Skin epidermis (tissue), 12 donors: ENCODE measurements around the gene HOXD3.

Experiments used
- H3K27ac ChIP-seq, 21 experiments: fragments of 200-600 bp; sonication (generic) in 11 of 21; one replicate each; pipeline ENCODE4 v1.5.0; 2020; ENCODE audit warnings: mild to moderate bottlenecking in 3 of 21, inconsistent platforms in 2 of 21, moderate library complexity in 2 of 21
- H3K4me3 ChIP-seq, 7 experiments: fragments of 200-600 bp; sonication (generic) in 2 of 7; one replicate each; pipeline ENCODE4 v1.5.0; 2020; ENCODE audit warnings: inconsistent platforms in 2 of 7, mild to moderate bottlenecking in 2 of 7, moderate library complexity in 1 of 7

The HOXD3 gene

GRCh38 chr2:176187200-176187898, 30.2 kb downstream of the HOXD3 start:
- H3K27ac ChIP-seq, result peak overlapping the region in 4 of 21 experiments; percentile 18 to 65 (median 44)
- H3K4me3 ChIP-seq, result peak overlapping the region; percentile 32 to 58 (median 48)

- peak within 1 kb of the TSS in 12 of 21 experiments; percentile 18 to 71 (median 44) for H3K27ac ChIP-seq
Measured at GRCh38 chr2:176187899-176188773, 31.0 kb downstream of the HOXD3 start, which contains the start of gene HOXD1. TSS of gene HOXD1 (plus strand) at chr2:176188668. CDS start at chr2:176188802, 134 bp downstream.

GRCh38 chr2:176188774-176189680, 31.9 kb downstream of the HOXD3 start:
- Histone ChIP-seq H3K27ac (peak overlapping the region in 7 of 21 experiments; percentile 19 to 71 (median 44)), H3K4me3 (peak overlapping the region; percentile 32 to 58 (median 48))

More at GRCh38 chr2:176187899-176188773, 31.0 kb downstream of the HOXD3 start, which contains the start of gene HOXD1:
- peak within 1 kb of the TSS; percentile 32 to 58 (median 48) for H3K4me3 ChIP-seq

- H3K4me3 ChIP-seq, result peak overlapping the region in 3 of 7 experiments; percentile 48 to 58 (median 53)
- no peak overlapping the region for H3K27ac ChIP-seq
Measured at GRCh38 chr2:176189681-176190641, 32.9 kb downstream of the HOXD3 start.

- H3K27ac ChIP-seq, result no peak overlapping the region
Measured at GRCh38 chr2:176192351-176192750, 35.2 kb downstream of the HOXD3 start.

GRCh38 chr2:176193048-176193447, 35.9 kb downstream of the HOXD3 start:
- no peak overlapping the region for H3K27ac ChIP-seq

More at GRCh38 chr2:176192351-176192750, 35.2 kb downstream of the HOXD3 start:
- no peak overlapping the region for H3K4me3 ChIP-seq

GRCh38 chr2:176199902-176200301, 42.8 kb downstream of the HOXD3 start:
- H3K4me3 ChIP-seq, result no peak overlapping the region
- no peak overlapping the region for H3K27ac ChIP-seq

More at GRCh38 chr2:176193048-176193447, 35.9 kb downstream of the HOXD3 start:
- H3K4me3 ChIP-seq, result no peak overlapping the region

GRCh38 chr2:176200971-176201370, 43.9 kb downstream of the HOXD3 start:
- no peak overlapping the region for H3K27ac ChIP-seq
- no peak overlapping the region for H3K4me3 ChIP-seq

GRCh38 chr2:176202491-176202890, 45.4 kb downstream of the HOXD3 start:
- H3K4me3 ChIP-seq, result no peak overlapping the region
- H3K27ac ChIP-seq, result no peak overlapping the region

- H3K27ac ChIP-seq, result no peak overlapping the region
Measured at GRCh38 chr2:176205126-176205525, 48.0 kb downstream of the HOXD3 start.

GRCh38 chr2:176206136-176206535, 49.0 kb downstream of the HOXD3 start:
- no peak overlapping the region for H3K4me3 ChIP-seq
- no peak overlapping the region for H3K27ac ChIP-seq

More at GRCh38 chr2:176205126-176205525, 48.0 kb downstream of the HOXD3 start:
- no peak overlapping the region for H3K4me3 ChIP-seq

GRCh38 chr2:176206682-176207081, 49.6 kb downstream of the HOXD3 start:
- no peak overlapping the region for H3K4me3 ChIP-seq

GRCh38 chr2:176211110-176211509, 54.0 kb downstream of the HOXD3 start:
- Histone ChIP-seq H3K27ac (no peak overlapping the region), H3K4me3 (no peak overlapping the region)

More at GRCh38 chr2:176206682-176207081, 49.6 kb downstream of the HOXD3 start:
- H3K27ac ChIP-seq, result no peak overlapping the region

- no peak overlapping the region for H3K27ac ChIP-seq
- H3K4me3 ChIP-seq, result no peak overlapping the region
Measured at GRCh38 chr2:176212276-176212675, 55.2 kb downstream of the HOXD3 start.

GRCh38 chr2:176213406-176213805, 56.3 kb downstream of the HOXD3 start:
- Histone ChIP-seq H3K27ac (no peak overlapping the region), H3K4me3 (no peak overlapping the region)
